GM12865 (cell line): Measurements from ENCODE around the gene FAM162A.
"Not testable (repeated sequence)": the region's sequence is repeated elsewhere in the genome, so short reads cannot be mapped to it uniquely, and the experiment has no call there.

Source experiments
- DNase-seq: peaks from one replicate; pipeline ENCODE4 v3.0.0; 2010; ENCODE audit warnings: low read depth
- H3K4me3 ChIP-seq: 2 replicates; pipeline ENCODE4 v1.5.1; 2011; ENCODE audit warnings: mild to moderate bottlenecking, low read depth, low read length, control low read depth
- TF ChIP-seq, protein P1 (sequence below): IDR thresholded peaks from 2 replicates; pipeline ENCODE4 v1.5.1; 2011; ENCODE audit warnings: low read length, control low read depth, low read depth, inconsistent platforms; ENCODE audit not compliant: insufficient read depth; ENCODE audit errors: missing control alignments

FAM162A gene

GRCh38 chr3:122364490-122364889 lies 19.5 kb upstream of the FAM162A start:
- H3K4me3 ChIP-seq = no peak overlapping the region
- no peak for DNase-seq
- TF ChIP-seq, protein P1, sequence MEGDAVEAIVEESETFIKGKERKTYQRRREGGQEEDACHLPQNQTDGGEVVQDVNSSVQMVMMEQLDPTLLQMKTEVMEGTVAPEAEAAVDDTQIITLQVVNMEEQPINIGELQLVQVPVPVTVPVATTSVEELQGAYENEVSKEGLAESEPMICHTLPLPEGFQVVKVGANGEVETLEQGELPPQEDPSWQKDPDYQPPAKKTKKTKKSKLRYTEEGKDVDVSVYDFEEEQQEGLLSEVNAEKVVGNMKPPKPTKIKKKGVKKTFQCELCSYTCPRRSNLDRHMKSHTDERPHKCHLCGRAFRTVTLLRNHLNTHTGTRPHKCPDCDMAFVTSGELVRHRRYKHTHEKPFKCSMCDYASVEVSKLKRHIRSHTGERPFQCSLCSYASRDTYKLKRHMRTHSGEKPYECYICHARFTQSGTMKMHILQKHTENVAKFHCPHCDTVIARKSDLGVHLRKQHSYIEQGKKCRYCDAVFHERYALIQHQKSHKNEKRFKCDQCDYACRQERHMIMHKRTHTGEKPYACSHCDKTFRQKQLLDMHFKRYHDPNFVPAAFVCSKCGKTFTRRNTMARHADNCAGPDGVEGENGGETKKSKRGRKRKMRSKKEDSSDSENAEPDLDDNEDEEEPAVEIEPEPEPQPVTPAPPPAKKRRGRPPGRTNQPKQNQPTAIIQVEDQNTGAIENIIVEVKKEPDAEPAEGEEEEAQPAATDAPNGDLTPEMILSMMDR = no peak

DNA sequence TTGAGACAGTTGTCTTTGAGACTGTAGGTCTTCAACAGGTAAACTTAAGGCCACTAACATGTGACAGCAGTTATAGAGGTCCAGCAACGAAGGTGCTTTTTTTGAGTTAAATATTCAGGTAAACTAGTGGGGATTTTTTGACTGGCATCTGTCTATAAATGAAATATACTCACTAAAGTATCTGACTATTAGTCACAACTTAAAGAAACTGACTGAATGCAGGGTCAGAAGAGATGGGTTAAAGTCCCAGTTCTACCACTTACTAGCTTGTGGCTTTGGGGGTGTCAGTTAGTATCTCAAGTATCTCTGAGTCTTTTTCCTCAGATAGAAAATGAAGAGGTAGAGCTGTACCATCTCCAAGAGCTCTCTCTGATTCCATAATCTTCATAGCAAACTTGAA lies 18.9 kb upstream of the FAM162A start:
- TF ChIP-seq, protein P1 = no peak
- DNase-seq = no peak
- H3K4me3 ChIP-seq = no peak overlapping the region

DNA sequence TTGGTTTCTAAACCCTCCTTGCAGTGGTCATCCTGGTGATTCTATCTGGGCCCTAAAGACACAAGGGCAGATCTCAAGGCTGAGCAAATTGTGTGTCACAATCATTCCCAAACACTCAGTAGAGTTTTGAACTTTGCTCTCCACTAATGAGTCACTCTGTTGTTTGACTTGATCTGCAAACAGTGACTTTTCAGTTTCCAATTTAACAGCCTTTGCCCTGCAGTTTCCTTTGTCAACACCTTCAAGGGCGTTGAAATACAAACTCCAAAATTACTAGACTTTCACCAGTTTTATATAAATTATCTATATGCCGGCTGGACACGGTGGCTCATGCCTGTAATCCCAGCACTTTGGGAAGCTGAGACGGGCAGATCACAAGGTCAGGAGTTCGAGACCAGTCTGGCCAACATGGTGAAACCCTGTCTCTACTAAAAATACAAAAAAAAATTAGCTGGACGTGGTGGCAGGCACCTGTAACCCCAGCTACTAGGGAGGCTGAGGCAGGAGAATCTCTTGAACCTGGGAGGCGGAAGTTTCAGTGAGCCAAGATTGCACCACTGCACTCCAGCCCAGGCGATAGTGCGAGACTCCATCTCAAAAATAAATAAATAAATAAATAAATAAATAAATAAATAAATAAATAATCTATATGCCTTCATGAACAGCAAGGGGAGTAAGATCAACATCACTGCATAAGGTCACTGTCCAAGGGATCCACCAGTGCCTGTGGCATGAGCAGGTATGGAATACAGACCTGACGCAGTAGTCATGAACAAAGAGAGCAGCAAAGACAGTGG lies 18.2 kb upstream of the FAM162A start:
- H3K4me3 ChIP-seq = not testable (repeated sequence)
- peak; percentile 39 for DNase-seq

- H3K4me3 ChIP-seq = no peak overlapping the region
- TF ChIP-seq, protein P1 = no peak
- no peak for DNase-seq
Measured at GRCh38 chr3:122366379-122366749, 17.6 kb upstream of the FAM162A start.

GRCh38 chr3:122374034-122374433 lies 9.9 kb upstream of the FAM162A start:
- H3K4me3 ChIP-seq = no peak overlapping the region
- DNase-seq = no peak
- TF ChIP-seq, protein P1 = no peak

GRCh38 chr3:122377975-122378374 lies 6.0 kb upstream of the FAM162A start:
- TF ChIP-seq, protein P1 = no peak
- H3K4me3 ChIP-seq = no peak overlapping the region
- no peak for DNase-seq

GRCh38 chr3:122382888-122383666 lies 905 bp upstream of the FAM162A start, which contains the start of gene MIX23:
TSS of gene MIX23 (minus strand) at chr3:122383231. CDS start at chr3:122383224, 7 bp downstream.
- DNase-seq = peak; percentile 90
- TF ChIP-seq, protein P1 = no peak
- H3K4me3 ChIP-seq = peak within 1 kb of the TSS; percentile 94
